ENCODE data around the gene RNF208.
A peak's percentile ranks its signal among the peaks of the same experiment; 100 is the strongest.

Gene RNF208

GRCh38 chr9:137192448-137192780, 29.6 kb downstream of the RNF208 start:
- DNase-seq (ENCODE audit: low read depth, low spot score), result no peak

- DNase-seq (ENCODE audit: low read depth, low spot score), result no peak
These were observed 30.2 kb downstream of the RNF208 start for GRCh38 chr9:137191691-137192447.

- no peak for DNase-seq (ENCODE audit: low read depth, low spot score)
These were observed 30.8 kb downstream of the RNF208 start for GRCh38 chr9:137191245-137191644.

- DNase-seq (ENCODE audit: low read depth, low spot score), result no peak
These were observed 31.7 kb downstream of the RNF208 start for GRCh38 chr9:137190315-137190856.

- no peak for DNase-seq (ENCODE audit: low read depth, low spot score)
These were observed 32.4 kb downstream of the RNF208 start for GRCh38 chr9:137189297-137190295.

- peak; percentile 67 for DNase-seq (ENCODE audit: low read depth, low spot score)
These were observed 33.3 kb downstream of the RNF208 start, which contains the start of the genes ANAPC2 and SSNA1 for GRCh38 chr9:137188490-137189296. ANAPC2 (minus strand) TSS chr9:137188560; CDS start chr9:137188532, 28 bp downstream. SSNA1 (plus strand) TSS chr9:137188676; CDS start chr9:137188727, 51 bp downstream.

GRCh38 chr9:137188086-137188489, 34.0 kb downstream of the RNF208 start:
- no peak for DNase-seq (ENCODE audit: low read depth, low spot score)

GRCh38 chr9:137187386-137187785, 34.7 kb downstream of the RNF208 start:
- no peak for DNase-seq (ENCODE audit: low read depth, low spot score)

GRCh38 chr9:137186385-137186784, 35.7 kb downstream of the RNF208 start:
- DNase-seq (ENCODE audit: low read depth, low spot score), result no peak

GRCh38 chr9:137185921-137186320, 36.1 kb downstream of the RNF208 start:
- no peak for DNase-seq (ENCODE audit: low read depth, low spot score)

- DNase-seq (ENCODE audit: low read depth, low spot score), result no peak
These were observed 37.0 kb downstream of the RNF208 start for GRCh38 chr9:137184881-137185660.

- no peak for DNase-seq (ENCODE audit: low read depth, low spot score)
These were observed 38.0 kb downstream of the RNF208 start for GRCh38 chr9:137183980-137184595.

GRCh38 chr9:137182836-137183235, 39.2 kb downstream of the RNF208 start:
- DNase-seq (ENCODE audit: low read depth, low spot score), result no peak

GRCh38 chr9:137181680-137182079, 40.4 kb downstream of the RNF208 start:
- DNase-seq (ENCODE audit: low read depth, low spot score), result no peak

- DNase-seq (ENCODE audit: low read depth, low spot score), result no peak
These were observed 41.5 kb downstream of the RNF208 start for GRCh38 chr9:137180491-137180890.

GRCh38 chr9:137179761-137180160, 42.3 kb downstream of the RNF208 start:
- no peak for DNase-seq (ENCODE audit: low read depth, low spot score)

- DNase-seq (ENCODE audit: low read depth, low spot score), result no peak
These were observed 43.0 kb downstream of the RNF208 start for GRCh38 chr9:137178939-137179630.

- DNase-seq (ENCODE audit: low read depth, low spot score), result no peak
These were observed 43.7 kb downstream of the RNF208 start for GRCh38 chr9:137178201-137178938.

Measured in iPS DF 19.7 (cell line).